Measurements from ENCODE around the gene GPATCH2L. TPM values are rescaled to one million over a fixed set of nuclear protein-coding genes. Genes with fewer than 3 reads are reported as not detected.

Gene GPATCH2L
- polyA plus RNA-seq, 1 donor (not counting 4 experiments of a cell fraction or from before 2014, with no cell fraction given) = 28.8 TPM

DNA sequence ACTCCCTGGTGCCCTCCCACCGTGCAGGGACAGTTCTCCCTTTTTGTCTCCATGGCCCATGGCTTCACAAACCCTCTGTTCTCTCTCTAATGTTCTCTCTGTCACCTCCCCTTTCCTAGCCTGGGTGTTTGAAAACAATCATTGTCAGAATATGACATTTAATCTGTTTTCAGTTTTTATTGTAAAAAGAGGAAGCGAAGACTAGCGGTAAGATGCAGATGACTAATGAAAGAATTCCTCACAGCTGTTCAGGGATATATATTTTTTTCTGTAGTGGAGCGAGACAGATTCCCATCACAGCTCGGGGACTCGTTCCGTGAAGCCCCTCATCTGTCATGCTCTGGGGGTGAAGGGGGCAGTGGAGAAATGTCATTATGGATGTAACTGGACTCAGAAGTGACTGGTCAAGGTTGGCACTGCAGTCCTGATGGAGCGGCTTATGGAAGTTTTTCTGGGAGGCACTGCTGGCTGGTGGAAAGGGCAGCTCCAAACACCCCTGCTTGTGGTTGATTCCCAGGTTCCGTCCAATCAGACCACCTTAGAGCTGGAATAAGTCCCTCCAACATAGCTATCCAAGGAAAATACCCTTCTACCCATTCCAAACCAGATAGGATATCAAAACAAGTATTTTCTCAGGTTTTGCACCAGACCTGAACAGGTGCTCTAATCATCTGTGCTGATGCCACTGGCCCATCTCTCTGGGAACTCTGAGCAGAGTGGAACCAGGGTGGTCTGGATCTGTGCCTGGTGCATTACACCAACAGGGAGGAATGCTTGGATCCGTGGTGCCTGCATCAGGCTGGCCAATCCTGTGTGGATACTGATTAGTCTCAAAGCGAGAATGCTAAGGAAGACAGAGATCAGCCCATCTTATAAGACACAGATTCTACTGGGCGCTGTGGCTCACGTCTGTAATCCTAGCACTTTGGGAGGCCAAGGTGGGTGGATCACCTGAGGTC lies 84.7 kb downstream of the GPATCH2L start:
- no peaks in the 10 kb centered on the region for H3K9me3 ChIP-seq (ENCODE audit: control insufficient read depth, low read depth, low read length)
- no peaks in the 10 kb centered on the region for H4K20me1 ChIP-seq (ENCODE audit: control insufficient read depth, extremely low read depth, insufficient read depth, low read length)
- H3K9ac ChIP-seq (ENCODE audit: control insufficient read depth, extremely low read depth, insufficient read depth, low read length) = no peak overlapping the region
- no peaks in the 10 kb centered on the region for H3K36me3 ChIP-seq (ENCODE audit: control insufficient read depth in 2 of 2, extremely low read depth in 1 of 2, insufficient read depth in 2 of 2, low read length in 2 of 2)
- TF ChIP-seq, protein P1, sequence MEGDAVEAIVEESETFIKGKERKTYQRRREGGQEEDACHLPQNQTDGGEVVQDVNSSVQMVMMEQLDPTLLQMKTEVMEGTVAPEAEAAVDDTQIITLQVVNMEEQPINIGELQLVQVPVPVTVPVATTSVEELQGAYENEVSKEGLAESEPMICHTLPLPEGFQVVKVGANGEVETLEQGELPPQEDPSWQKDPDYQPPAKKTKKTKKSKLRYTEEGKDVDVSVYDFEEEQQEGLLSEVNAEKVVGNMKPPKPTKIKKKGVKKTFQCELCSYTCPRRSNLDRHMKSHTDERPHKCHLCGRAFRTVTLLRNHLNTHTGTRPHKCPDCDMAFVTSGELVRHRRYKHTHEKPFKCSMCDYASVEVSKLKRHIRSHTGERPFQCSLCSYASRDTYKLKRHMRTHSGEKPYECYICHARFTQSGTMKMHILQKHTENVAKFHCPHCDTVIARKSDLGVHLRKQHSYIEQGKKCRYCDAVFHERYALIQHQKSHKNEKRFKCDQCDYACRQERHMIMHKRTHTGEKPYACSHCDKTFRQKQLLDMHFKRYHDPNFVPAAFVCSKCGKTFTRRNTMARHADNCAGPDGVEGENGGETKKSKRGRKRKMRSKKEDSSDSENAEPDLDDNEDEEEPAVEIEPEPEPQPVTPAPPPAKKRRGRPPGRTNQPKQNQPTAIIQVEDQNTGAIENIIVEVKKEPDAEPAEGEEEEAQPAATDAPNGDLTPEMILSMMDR (optimal IDR thresholded peaks at IDR 0.05 in 1 of 3, IDR thresholded peaks at IDR 0.05 in 1 of 3, conservative IDR thresholded peaks at IDR 0.05 in 1 of 3; ENCODE audit: extremely low read depth in 1 of 3, insufficient read depth in 2 of 3, low read length in 3 of 3) = no peak
- TF ChIP-seq EZH2 (IDR thresholded peaks at IDR 0.05; ENCODE audit: low read length) = no peak
- H3K27me3 ChIP-seq (ENCODE audit: control insufficient read depth, extremely low read depth, insufficient read depth, low read length) = no peaks in the 10 kb centered on the region
- dilution Hi-C loops (cut with MboI; ENCODE audit: extremely low pct_ligation_motif_present, low sequenced_read_pairs) = no loop called here
- H3K79me2 ChIP-seq (ENCODE audit: control insufficient read depth, insufficient read depth, low read length) = no peaks in the 10 kb centered on the region
- no peak overlapping the region for H3K4me3 ChIP-seq (ENCODE audit: control insufficient read depth in 2 of 3, extremely low read depth in 1 of 3, insufficient read depth in 2 of 3, low read depth in 1 of 3, low read length in 3 of 3)
- H3K4me2 ChIP-seq (ENCODE audit: control insufficient read depth, extremely low read depth, insufficient read depth, low read depth, low read length) = no peak overlapping the region
- H2AFZ ChIP-seq (ENCODE audit: control insufficient read depth, low read length) = no peak overlapping the region
- H3K9me1 ChIP-seq (ENCODE audit: control insufficient read depth, extremely low read depth, insufficient read depth, low read length) = no peaks in the 10 kb centered on the region
- DNase-seq (ENCODE audit: low read depth, low spot score) (no peak), FAIRE-seq (no peak)
- no peaks in the 10 kb centered on the region for H3K4me1 ChIP-seq (ENCODE audit: control insufficient read depth, extremely low read depth, insufficient read depth, low read length)
- H3K27ac ChIP-seq (ENCODE audit: control insufficient read depth, insufficient read depth, low read length) = no peak overlapping the region

- Histone ChIP-seq H3K4me3 (ENCODE audit: control insufficient read depth in 2 of 3, extremely low read depth in 1 of 3, insufficient read depth in 2 of 3, low read depth in 1 of 3, low read length in 3 of 3) (no peak overlapping the region), H3K9ac (ENCODE audit: control insufficient read depth, extremely low read depth, insufficient read depth, low read length) (no peak overlapping the region), H3K27me3 (ENCODE audit: control insufficient read depth, extremely low read depth, insufficient read depth, low read length) (no peaks in the 10 kb centered on the region), H3K4me1 (ENCODE audit: control insufficient read depth, extremely low read depth, insufficient read depth, low read length) (no peaks in the 10 kb centered on the region), H3K9me1 (ENCODE audit: control insufficient read depth, extremely low read depth, insufficient read depth, low read length) (no peaks in the 10 kb centered on the region), H3K27ac (ENCODE audit: control insufficient read depth, insufficient read depth, low read length) (no peak overlapping the region), H2AFZ (ENCODE audit: control insufficient read depth, low read length) (no peak overlapping the region), H3K79me2 (ENCODE audit: control insufficient read depth, insufficient read depth, low read length) (no peaks in the 10 kb centered on the region), H3K9me3 (ENCODE audit: control insufficient read depth, low read depth, low read length) (no peaks in the 10 kb centered on the region), H3K4me2 (ENCODE audit: control insufficient read depth, extremely low read depth, insufficient read depth, low read depth, low read length) (no peak overlapping the region), H4K20me1 (ENCODE audit: control insufficient read depth, extremely low read depth, insufficient read depth, low read length) (no peaks in the 10 kb centered on the region), H3K36me3 (ENCODE audit: control insufficient read depth in 2 of 2, extremely low read depth in 1 of 2, insufficient read depth in 2 of 2, low read length in 2 of 2) (no peaks in the 10 kb centered on the region)
- dilution Hi-C loops (cut with MboI; ENCODE audit: extremely low pct_ligation_motif_present, low sequenced_read_pairs) = no loop called here
- FAIRE-seq (no peak), DNase-seq (ENCODE audit: low read depth, low spot score) (no peak)
- TF ChIP-seq EZH2 (IDR thresholded peaks at IDR 0.05; ENCODE audit: low read length) = no peak
- TF ChIP-seq, protein P1 (optimal IDR thresholded peaks at IDR 0.05 in 1 of 3, IDR thresholded peaks at IDR 0.05 in 1 of 3, conservative IDR thresholded peaks at IDR 0.05 in 1 of 3; ENCODE audit: extremely low read depth in 1 of 3, insufficient read depth in 2 of 3, low read length in 3 of 3) = no peak
Measured at GRCh38 chr14:76237349-76237990, 85.7 kb downstream of the GPATCH2L start.
